ENCODE measurements around the gene FAM13A.

- TF ChIP-seq ZNF146 (tag by site-specific recombination; IDR thresholded peaks at IDR 0.05) (no peak), ZNF423 (tag by site-specific recombination; IDR thresholded peaks at IDR 0.05) (no peak), CTCF (tag by site-specific recombination; IDR thresholded peaks at IDR 0.05) (no peak), ZNF302 (tag by site-specific recombination; IDR thresholded peaks at IDR 0.05; ENCODE audit: low read depth) (no peak), ZNF701 (tag by site-specific recombination; IDR thresholded peaks at IDR 0.05) (no peak), ZNF24 (tag by site-specific recombination; IDR thresholded peaks at IDR 0.05) (no peak), REPIN1 (tag by site-specific recombination; IDR thresholded peaks at IDR 0.05; ENCODE audit: low read depth) (no peak)
Observed at GRCh38 chr4:88698519-88698918, 358.5 kb downstream of the FAM13A start.
